Ovary (tissue), 3 donors: ENCODE data around the gene FMNL1.

ENCODE experiments used
- CTCF ChIP-seq, 3 donors: fragments of 450-650 bp in 2 of 3; fragments of 200-600 bp in 1 of 3; IDR thresholded peaks; one replicate each; pipeline versions ENCODE4 v1.5.1 to v1.8.0; 2016 to 2022; ENCODE audit warnings: antibody characterized with exemption in 3 of 3, mild to moderate bottlenecking in 1 of 3
- POLR2A ChIP-seq: fragments of 450-650 bp; IDR thresholded peaks from one replicate; pipeline ENCODE4 v1.6.1; 2017; ENCODE audit warnings: antibody characterized with exemption, mild to moderate bottlenecking, moderate library complexity
- donor health status: DM: no; HTN: no; CAD: no.

- TF ChIP-seq CTCF (IDR thresholded peaks at IDR 0.05), result no peak
- no peak for TF ChIP-seq POLR2A
These were observed 58.2 kb downstream of the FMNL1 start for GRCh38 chr17:45279898-45280297.
